ENCODE measurements around the gene KCNIP1. TPM values are rescaled to one million over a fixed set of nuclear protein-coding genes. Genes with fewer than 3 reads are reported as not detected.

Gene KCNIP1
- total and polyA plus RNA-seq, 7 donors = 0.03 TPM; not detected in 6

DNA sequence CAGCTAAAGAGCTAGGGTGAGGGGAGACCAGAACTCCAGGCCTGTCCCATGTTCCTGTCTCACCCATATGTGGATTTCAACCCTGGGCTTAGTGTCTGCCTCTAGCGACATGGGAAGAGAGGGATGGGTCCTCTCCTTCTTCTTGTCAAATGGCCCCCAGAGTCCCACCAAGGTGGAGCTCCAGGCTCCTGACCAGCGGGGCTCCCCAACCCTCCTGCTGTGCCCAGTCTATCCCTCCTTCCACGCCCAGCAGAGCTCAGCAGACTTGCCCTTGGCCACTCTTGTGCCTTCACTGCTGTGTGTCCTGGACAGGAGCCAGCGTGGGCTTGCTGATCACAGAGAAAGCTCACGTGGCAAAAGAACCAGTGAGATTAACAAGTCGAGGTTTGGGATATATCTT is 156.7 kb downstream of the KCNIP1 start:
- TF ChIP-seq, protein P1, sequence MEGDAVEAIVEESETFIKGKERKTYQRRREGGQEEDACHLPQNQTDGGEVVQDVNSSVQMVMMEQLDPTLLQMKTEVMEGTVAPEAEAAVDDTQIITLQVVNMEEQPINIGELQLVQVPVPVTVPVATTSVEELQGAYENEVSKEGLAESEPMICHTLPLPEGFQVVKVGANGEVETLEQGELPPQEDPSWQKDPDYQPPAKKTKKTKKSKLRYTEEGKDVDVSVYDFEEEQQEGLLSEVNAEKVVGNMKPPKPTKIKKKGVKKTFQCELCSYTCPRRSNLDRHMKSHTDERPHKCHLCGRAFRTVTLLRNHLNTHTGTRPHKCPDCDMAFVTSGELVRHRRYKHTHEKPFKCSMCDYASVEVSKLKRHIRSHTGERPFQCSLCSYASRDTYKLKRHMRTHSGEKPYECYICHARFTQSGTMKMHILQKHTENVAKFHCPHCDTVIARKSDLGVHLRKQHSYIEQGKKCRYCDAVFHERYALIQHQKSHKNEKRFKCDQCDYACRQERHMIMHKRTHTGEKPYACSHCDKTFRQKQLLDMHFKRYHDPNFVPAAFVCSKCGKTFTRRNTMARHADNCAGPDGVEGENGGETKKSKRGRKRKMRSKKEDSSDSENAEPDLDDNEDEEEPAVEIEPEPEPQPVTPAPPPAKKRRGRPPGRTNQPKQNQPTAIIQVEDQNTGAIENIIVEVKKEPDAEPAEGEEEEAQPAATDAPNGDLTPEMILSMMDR (IDR thresholded peaks at IDR 0.05) = no peak
- 47 to 54% (median 50%) methylated on average over 6 of the region's 6 CpGs for WGBS, 3 donors
- Histone ChIP-seq H3K4me3 (no peak overlapping the region), H3K4me1 (no peaks in the 10 kb centered on the region), H3K36me3 (ENCODE audit: insufficient read depth in 1 of 2, low read depth in 1 of 2) (no peaks in the 10 kb centered on the region), H3K27ac (no peak overlapping the region), H3K27me3 (ENCODE audit: insufficient read depth in 3 of 3, low read length in 2 of 3) (peaks cover 0 to 3% (median 2%) of the 10 kb centered on the region in 3 donors), H3K9me3 (no peaks in the 10 kb centered on the region)
- intact Hi-C loops (cut with DNase I) = no loop called here
- DNase-seq (no peak), ATAC-seq (no peak)

DNA sequence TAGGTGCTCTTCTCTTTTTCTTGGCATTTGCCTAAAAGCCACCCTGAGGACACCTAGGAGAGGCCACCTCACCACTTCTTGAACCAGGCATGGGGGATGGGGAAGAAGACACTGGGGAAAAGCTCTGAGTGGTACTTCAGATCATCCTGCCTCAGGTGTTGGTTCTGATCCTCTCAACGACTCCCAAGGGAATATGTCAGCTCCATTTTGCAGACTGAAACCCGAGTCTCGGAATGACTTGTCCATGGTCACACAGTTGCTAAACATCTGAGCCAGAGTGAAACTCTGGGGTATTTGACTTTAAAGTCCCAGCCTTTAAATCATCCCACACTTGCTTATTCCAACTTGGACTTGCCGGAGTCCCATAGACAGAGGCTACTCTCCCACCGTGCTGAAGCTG is 159.1 kb downstream of the KCNIP1 start:
- TF ChIP-seq, protein P1 (IDR thresholded peaks at IDR 0.05) = no peak
- no peak for DNase-seq
- peaks cover 0 to 3% (median 2%) of the 10 kb centered on the region in 3 donors for H3K27me3 ChIP-seq (ENCODE audit: insufficient read depth in 3 of 3, low read length in 2 of 3)
- WGBS, 3 donors = 48 to 53% (median 50%) methylated on average over 5 of the region's 5 CpGs
- no peak overlapping the region for H3K27ac ChIP-seq
- no peaks in the 10 kb centered on the region for H3K9me3 ChIP-seq
- no peak for ATAC-seq
- no peak overlapping the region for H3K4me3 ChIP-seq
- intact Hi-C loops (cut with DNase I) = no loop called here
- no peaks in the 10 kb centered on the region for H3K4me1 ChIP-seq
- H3K36me3 ChIP-seq (ENCODE audit: insufficient read depth in 1 of 2, low read depth in 1 of 2) = no peaks in the 10 kb centered on the region

DNA sequence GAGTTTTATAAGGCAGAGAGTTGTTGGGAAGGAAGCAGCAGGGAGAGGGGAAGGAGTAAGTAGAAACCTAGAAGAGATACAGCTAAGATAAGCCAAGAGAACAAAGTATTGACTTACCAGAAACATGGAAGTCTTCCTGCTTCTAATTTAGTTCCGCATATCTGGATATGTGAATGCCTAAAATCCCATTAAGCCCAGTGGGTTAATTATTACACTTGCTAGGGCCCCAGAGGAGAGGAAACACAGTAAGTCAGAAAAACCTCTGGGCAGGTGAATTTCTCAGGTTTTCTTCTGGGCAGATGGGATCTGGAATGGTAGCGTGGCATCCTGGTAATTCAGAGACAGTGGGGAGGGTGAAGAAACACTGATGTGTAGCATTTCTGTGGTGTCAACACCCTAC is 175.0 kb downstream of the KCNIP1 start:
- Histone ChIP-seq H3K9me3 (no peaks in the 10 kb centered on the region), H3K4me1 (no peaks in the 10 kb centered on the region), H3K27me3 (ENCODE audit: insufficient read depth in 3 of 3, low read length in 2 of 3) (peaks cover 2 to 12% (median 10%) of the 10 kb centered on the region in 3 donors), H3K27ac (no peak overlapping the region), H3K4me3 (no peak overlapping the region), H3K36me3 (ENCODE audit: insufficient read depth in 1 of 2, low read depth in 1 of 2) (no peaks in the 10 kb centered on the region)
- intact Hi-C loops (cut with DNase I) = no loop called here
- DNase-seq (no peak), ATAC-seq (no peak)
- TF ChIP-seq, protein P1 (IDR thresholded peaks at IDR 0.05) = no peak
- WGBS, 3 donors = 84 to 91% (median 89%) methylated on average over 2 of the region's 2 CpGs

DNA sequence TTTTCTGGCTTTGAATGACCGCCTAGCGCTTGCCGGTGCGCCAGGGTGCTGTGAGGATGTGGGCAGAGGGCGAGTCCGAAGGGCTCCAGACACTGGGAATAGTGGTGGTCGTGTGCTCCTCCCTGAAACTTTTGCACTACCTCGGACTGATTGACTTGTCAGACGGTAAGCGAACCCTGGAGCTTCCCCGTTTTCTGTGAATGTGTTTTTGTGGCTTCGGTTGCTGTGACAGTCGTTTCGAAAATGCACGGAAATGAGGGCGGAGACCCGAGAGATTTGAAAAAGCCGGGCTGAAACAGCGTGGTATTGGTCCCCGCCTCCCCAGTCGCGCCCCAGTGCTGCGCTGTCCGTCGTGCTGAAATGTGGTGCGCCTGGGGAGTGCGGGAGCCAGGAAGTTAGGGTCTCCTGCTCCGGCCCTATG is 177.2 kb downstream of the KCNIP1 start:
- WGBS, 3 donors = 1% methylated on average over 28 of the region's 28 CpGs
- Histone ChIP-seq H3K27ac (no peak overlapping the region), H3K27me3 (ENCODE audit: insufficient read depth in 3 of 3, low read length in 2 of 3) (peaks cover 2 to 10% (median 3%) of the 10 kb centered on the region in 3 donors), H3K4me1 (no peaks in the 10 kb centered on the region), H3K36me3 (ENCODE audit: insufficient read depth in 1 of 2, low read depth in 1 of 2) (no peaks in the 10 kb centered on the region), H3K4me3 (no peak overlapping the region), H3K9me3 (no peaks in the 10 kb centered on the region)
- DNase-seq (no peak), ATAC-seq (no peak)
- intact Hi-C loops (cut with DNase I) = no loop called here
- TF ChIP-seq, protein P1 (IDR thresholded peaks at IDR 0.05) = no peak

DNA sequence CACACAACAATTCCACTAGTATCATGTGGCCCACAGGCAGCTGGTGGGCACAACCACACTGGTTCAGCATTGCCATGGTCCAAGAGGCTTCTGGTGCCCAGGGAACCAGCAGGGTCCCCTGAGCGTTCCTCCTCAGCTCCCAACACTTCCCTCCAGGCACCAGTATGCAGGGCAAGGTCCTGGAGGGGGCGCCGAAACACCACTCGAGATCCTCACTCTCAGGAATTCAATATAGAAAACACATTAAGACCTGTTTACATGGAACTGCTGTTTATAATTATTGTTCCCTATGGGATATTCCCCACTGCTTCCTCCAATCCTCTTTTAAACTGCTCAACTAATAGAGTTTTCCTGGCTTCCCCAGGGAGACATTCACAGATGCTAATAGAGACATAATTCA is 187.8 kb downstream of the KCNIP1 start:
- 2 to 25% (median 20%) methylated on average over 4 of the region's 4 CpGs for WGBS, 3 donors
- Histone ChIP-seq H3K4me1 (no peaks in the 10 kb centered on the region), H3K27me3 (ENCODE audit: insufficient read depth in 3 of 3, low read length in 2 of 3) (peaks cover 0 to 20% (median 2%) of the 10 kb centered on the region in 3 donors), H3K36me3 (ENCODE audit: insufficient read depth in 1 of 2, low read depth in 1 of 2) (no peaks in the 10 kb centered on the region), H3K27ac (no peak overlapping the region), H3K4me3 (no peak overlapping the region), H3K9me3 (no peaks in the 10 kb centered on the region)
- DNase-seq = no peak
- intact Hi-C loops (cut with DNase I) = no loop called here
- TF ChIP-seq, protein P1 (IDR thresholded peaks at IDR 0.05) = no peak
- no peak for ATAC-seq

Measured in psoas muscle (tissue), 8 donors.